GM19025 (cell line): ENCODE measurements around the gene MEMO1.
"Not testable (repeated sequence)": the region's sequence is repeated elsewhere in the genome, so short reads cannot be mapped to it uniquely, and the experiment has no call there.

Experiments used
- ATAC-seq: cut with Tn5 transposase; IDR thresholded peaks from one replicate; pipeline ENCODE4 v1.9.1; 2021; ENCODE audit warnings: mild to moderate bottlenecking, low read depth, moderate library complexity; ENCODE audit not compliant: unreplicated experiment

The MEMO1 gene

GRCh38 chr2:31859959-31860358, 150.8 kb downstream of the MEMO1 start:
- ATAC-seq: no peak

GRCh38 chr2:31853521-31853920, 157.3 kb downstream of the MEMO1 start:
- ATAC-seq: no peak

GRCh38 chr2:31842150-31842549, 168.7 kb downstream of the MEMO1 start:
- not testable (repeated sequence) for ATAC-seq

GRCh38 chr2:31835450-31835849, 175.4 kb downstream of the MEMO1 start:
- ATAC-seq: no peak

GRCh38 chr2:31832363-31832762, 178.4 kb downstream of the MEMO1 start:
- no peak for ATAC-seq

- ATAC-seq: no peak
Observed at GRCh38 chr2:31831585-31831984, 179.2 kb downstream of the MEMO1 start.

GRCh38 chr2:31828891-31829290, 181.9 kb downstream of the MEMO1 start:
- no peak for ATAC-seq

- ATAC-seq: no peak
Observed at GRCh38 chr2:31823558-31823957, 187.2 kb downstream of the MEMO1 start.

- ATAC-seq: no peak
Observed at GRCh38 chr2:31822587-31822986, 188.2 kb downstream of the MEMO1 start.
